Measurements from ENCODE around the gene SHMT2. TPM values are rescaled to one million over a fixed set of nuclear protein-coding genes. Genes with fewer than 3 reads are reported as not detected.

Gene SHMT2
- total and polyA plus RNA-seq, 2 of the 13 experiments (the other 11 are each of a cell fraction or from before 2014, with no cell fraction given), result 181 to 393 TPM

GRCh38 chr12:57240066-57240921 lies 10.8 kb downstream of the SHMT2 start (continued):
- TF ChIP-seq SALL1 (CRISPR knock-in tag; IDR thresholded peaks at IDR 0.05), result peak; percentile 33; the same call in 1 of the 2 replicates
- TF ChIP-seq REPIN1 (CRISPR knock-in tag; IDR thresholded peaks at IDR 0.05; ENCODE audit: borderline replicate concordance, low read depth), result no peak
- TF ChIP-seq HNRNPK (IDR thresholded peaks at IDR 0.05; ENCODE audit: low read depth, low read length, poor library complexity, severe bottlenecking), result peak; percentile 64
- TF ChIP-seq ARID4A (CRISPR knock-in tag; IDR thresholded peaks at IDR 0.05; ENCODE audit: borderline replicate concordance), result peak; percentile 56; the same call in 1 of the 2 replicates
- no peak for TF ChIP-seq MIXL1 (CRISPR knock-in tag; IDR thresholded peaks at IDR 0.05)
- no peak for TF ChIP-seq JARID2 (CRISPR knock-in tag; IDR thresholded peaks at IDR 0.05; ENCODE audit: insufficient replicate concordance)
- no peak for TF ChIP-seq ZNF180 (CRISPR knock-in tag; IDR thresholded peaks at IDR 0.05; ENCODE audit: borderline replicate concordance, low read depth)
- no peak for TF ChIP-seq NKX3-1 (CRISPR knock-in tag; IDR thresholded peaks at IDR 0.05)
- TF ChIP-seq YEATS4 (CRISPR knock-in tag; IDR thresholded peaks at IDR 0.05; ENCODE audit: borderline replicate concordance), result no peak
- no peak for TF ChIP-seq ZNF570 (CRISPR knock-in tag; IDR thresholded peaks at IDR 0.05; ENCODE audit: borderline replicate concordance)
- no peak for TF ChIP-seq PLSCR1 (CRISPR knock-in tag; IDR thresholded peaks at IDR 0.05; ENCODE audit: borderline replicate concordance)
- no peak for TF ChIP-seq CHD2 (IDR thresholded peaks at IDR 0.05; ENCODE audit: low read depth, low read length)
- TF ChIP-seq MTA1 (CRISPR knock-in tag; IDR thresholded peaks at IDR 0.05; ENCODE audit: borderline replicate concordance), result 0 out of 2 replicates have a peak, but pooled peaks have one; percentile 10
- TF ChIP-seq ATM (IDR thresholded peaks at IDR 0.05; ENCODE audit: borderline replicate concordance), result no peak
- no peak for TF ChIP-seq ZNF280D (CRISPR knock-in tag; IDR thresholded peaks at IDR 0.05)
- no peak; the same call in 1 of the 2 replicates for TF ChIP-seq ZNF788 (CRISPR knock-in tag; IDR thresholded peaks at IDR 0.05; ENCODE audit: borderline replicate concordance)

Measured in HepG2 (cell line).